GM21515 (cell line): ENCODE data around the gene GNG13.
"Not testable (repeated sequence)": the region's sequence is repeated elsewhere in the genome, so short reads cannot be mapped to it uniquely, and the experiment has no call there.

Experiments used
- ATAC-seq: cut with Tn5 transposase; IDR thresholded peaks from one replicate; pipeline ENCODE4 v1.9.1; 2021; ENCODE audit not compliant: unreplicated experiment

The GNG13 gene

DNA sequence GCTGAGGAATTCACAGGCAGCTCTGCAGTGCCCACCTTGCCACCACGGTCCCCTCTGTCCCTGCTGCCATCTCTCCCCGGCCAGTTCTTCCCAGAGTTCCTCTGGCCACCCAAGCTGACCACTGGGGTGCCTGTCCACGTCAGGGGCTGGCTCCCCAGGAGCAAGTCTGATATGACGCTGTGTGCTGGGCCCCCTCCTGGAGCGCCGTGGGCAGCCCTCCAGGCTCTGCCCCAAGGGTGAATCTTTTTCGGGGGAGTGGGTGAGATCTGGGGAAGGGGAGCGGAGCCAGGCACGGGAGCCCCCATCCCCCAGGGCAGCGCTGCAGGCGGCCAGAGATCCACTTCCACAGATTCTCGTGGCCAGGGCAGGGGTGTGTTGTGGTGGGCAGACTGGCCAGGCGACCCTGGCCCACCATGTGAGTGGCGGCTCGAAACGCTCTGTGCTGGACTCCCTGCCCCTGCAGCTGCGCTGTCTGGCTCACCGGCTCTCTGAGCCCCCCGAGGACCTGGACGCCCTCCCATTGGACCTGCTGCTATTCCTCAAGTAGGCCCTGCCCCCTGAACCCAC lies 36.3 kb downstream of the GNG13 start:
- ATAC-seq, result no peak

- no peak for ATAC-seq
Measured at GRCh38 chr16:763369-764183, 37.0 kb downstream of the GNG13 start.

DNA sequence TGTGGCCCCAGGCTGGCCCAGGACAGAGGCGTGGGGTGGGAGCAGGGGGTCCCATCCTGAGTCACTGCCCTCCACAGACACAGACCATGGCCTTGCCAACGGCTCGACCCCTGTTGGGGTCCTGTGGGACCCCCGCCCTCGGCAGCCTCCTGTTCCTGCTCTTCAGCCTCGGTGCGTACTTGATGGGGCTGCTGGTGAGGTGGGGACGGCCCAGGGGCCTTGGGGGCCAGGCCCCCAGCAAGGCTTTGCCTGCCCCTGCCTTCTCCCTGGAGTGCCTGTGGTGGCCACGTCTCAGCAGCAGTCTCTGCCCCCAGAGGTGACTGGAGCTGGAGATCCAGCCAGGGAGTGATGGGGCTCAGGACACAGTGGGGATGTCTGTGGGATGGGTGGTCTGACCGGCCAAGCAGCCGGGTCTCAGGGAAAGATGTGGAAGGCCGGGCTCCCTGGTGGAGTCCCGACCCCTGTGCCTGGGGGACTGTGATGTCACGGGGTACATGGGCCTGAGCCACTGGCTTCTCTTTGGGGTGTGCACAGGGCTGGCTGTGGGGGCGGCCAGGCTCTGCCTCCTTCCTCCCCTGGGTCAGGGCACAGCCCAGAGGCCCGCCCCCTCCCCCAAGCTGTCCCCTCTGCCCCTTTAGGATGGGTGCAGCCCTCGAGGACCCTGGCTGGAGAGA lies 37.8 kb downstream of the GNG13 start:
- no peak for ATAC-seq

- no peak for ATAC-seq
Measured at GRCh38 chr16:761625-762513, 38.7 kb downstream of the GNG13 start.

- ATAC-seq, result no peak
Measured at GRCh38 chr16:760545-761343, 39.8 kb downstream of the GNG13 start, which contains the start of gene MSLN. Gene MSLN, plus strand, starts transcription at chr16:760734. Its CDS starts 1,947 bp downstream, at chr16:762681.

- ATAC-seq, result no peak
Measured at GRCh38 chr16:760065-760464, 40.5 kb downstream of the GNG13 start.

GRCh38 chr16:759110-759910 lies 41.2 kb downstream of the GNG13 start:
- no peak for ATAC-seq

- no peak for ATAC-seq
Measured at GRCh38 chr16:756428-756827, 44.1 kb downstream of the GNG13 start.

DNA sequence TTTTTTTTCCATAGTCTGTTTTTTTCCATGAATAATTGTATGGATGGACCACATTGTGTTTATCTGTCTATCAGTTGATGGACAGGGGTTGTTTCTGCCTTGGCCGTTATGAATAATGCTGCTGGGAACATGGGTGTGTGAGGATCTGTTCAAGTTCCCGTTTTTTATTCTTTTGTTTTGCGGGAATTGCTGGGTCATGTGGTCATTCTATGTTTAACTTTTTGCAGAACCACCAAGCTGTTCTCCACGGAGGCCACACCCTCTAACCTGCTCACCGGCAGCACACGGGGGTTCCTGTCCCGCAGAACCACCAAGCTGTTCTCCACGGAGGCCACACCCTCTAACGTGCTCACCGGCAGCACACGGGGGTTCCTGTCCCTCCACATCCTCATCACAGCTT lies 45.9 kb downstream of the GNG13 start:
- no peak for ATAC-seq

DNA sequence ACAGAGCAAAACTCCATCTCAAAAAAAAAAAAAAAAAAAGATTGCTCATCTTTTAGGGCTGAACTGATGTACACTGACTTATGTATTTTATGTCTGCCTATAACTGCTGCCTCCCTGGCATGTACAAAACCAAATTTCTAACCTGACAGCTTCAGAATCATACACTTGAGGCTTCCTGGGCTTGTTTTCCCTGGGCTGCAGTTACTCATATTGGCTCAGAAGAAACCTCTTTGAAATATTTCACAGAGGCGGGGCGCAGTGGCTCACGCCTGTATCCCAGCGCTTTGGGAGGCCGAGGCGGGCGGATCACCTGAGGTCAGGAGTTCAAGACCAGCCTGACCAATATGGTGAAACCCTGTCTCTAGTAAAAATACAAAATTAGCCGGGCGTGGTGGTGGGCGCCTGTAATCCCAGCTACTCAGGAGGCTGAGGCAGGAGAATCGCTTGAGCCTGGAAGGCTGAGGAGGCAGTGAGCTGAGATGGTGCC lies 46.4 kb downstream of the GNG13 start:
- not testable (repeated sequence) for ATAC-seq

GRCh38 chr16:752007-752312 lies 48.6 kb downstream of the GNG13 start:
- no peak for ATAC-seq

DNA sequence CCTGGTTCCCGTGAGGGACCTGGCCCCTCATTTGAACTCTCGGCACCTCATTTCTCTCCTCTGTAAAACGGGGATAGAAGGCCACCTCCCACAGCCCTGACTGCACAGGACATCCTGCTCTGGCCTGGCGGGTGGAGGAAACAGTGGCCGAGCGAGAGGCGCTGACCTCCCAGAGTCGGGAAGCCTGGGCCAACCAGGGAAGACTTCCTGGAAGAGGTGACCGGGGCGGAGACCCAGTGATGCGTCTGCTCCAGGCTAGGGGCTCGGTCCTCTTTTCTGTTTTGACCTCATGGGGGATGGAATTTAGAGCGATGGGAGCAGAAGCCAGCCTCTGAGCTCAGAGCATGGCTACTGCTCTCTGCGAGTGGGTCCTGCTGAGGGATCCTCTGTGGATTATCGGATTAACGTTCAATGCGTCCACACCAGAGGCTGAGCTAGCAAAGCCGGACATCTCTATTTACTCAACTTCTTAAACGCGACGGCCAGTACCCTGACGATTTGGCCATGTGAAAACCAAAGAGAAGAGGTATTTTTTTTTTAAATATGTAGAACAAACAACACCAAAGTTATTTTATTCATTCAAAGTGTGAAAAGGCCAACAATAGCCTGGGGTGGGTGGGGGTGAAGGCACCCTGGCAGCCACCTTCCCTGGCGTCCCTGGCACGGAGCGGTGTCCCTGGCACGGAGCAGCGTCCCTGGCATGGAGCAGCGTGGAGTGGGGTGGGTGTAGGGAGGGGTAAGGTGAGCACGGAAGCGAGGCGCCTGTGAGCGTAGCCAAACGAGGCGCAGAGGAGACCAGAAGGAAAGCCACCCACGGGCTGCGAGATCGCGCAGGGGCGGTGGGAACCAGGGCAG lies 49.2 kb downstream of the GNG13 start:
- no peak for ATAC-seq

DNA sequence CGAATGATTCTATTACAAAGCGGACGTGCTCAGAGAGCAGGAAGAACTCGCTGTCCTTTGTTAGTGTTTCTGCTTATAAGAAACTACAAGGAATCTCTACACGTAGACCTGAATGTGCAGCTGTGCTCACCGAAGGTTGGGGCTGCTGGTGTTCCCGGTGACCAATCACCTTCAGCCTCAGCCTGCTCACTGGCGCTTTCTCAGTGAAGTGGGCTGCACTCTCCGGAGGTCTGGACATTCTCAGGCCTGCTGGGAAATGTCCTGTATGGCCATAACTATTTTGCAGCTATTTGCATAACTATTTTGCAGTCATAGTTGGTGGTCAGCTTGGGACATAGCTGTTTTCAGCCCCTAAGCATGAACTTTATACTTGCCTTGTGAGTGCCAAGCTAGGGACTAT lies 50.0 kb downstream of the GNG13 start:
- no peak for ATAC-seq

DNA sequence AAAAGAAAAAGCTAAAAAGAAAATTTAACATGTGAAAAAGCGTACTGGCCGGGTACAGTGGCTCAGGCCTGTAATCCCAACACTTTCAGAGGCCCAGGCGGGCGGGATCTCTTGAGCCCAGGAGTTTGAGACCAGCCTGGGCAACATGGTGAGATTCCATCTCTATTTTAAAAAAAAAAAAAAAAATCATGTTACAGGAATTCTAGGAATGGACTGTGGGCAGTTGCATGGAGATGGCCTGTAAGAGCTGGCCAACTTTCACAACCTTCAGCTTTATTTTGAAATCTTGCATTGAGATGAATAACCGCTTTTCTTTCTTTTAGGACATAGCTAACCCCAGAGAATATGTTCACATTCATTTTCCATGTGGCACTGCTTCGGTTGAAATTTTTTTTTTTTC lies 51.5 kb downstream of the GNG13 start:
- no peak for ATAC-seq
